Measurements from ENCODE around the gene ACTL7A. TPM values are rescaled to one million over a fixed set of nuclear protein-coding genes. Genes with fewer than 3 reads are reported as not detected.

Gene ACTL7A
- polyA plus RNA-seq, 4 donors, result not detected

DNA sequence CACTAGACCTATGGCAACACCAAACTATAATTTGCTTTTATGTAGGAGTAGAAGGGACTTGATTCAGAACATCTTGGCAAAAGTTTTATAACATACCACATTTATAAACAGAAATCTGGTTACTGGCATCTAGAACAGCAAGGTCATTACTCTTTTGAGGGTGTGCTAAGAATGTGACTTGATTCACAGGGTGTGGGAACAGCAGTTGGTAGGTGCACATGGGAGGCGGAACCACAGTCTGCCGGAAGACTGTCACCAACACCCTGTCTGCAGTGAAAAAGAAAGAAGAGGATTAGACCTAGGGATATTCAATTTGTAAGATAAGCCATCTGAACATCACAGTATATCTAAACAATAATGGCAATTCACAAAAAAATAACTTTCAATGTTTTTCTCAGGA is 48.8 kb downstream of the ACTL7A start:
- DNase-seq (ENCODE audit: low read depth in 4 of 4, low spot score in 2 of 4), result no peak

DNA sequence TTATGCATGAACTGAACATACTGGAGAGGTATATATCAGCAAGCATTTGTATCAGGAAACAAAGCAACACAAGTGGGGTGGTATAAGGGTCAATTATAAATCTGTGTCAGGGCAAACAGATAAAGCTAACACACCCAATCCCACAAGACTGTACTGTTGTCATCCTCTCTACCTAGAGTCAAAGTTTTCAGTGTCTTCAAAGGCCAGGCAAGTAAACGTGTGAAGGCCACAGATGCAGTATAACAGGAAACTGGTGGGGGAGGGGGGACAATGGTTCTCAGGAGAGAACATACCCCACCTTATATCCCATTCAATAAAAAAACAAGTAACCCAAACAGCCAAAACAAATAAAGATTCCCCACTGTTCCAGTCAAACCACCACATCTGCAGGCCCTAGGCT is 49.8 kb downstream of the ACTL7A start:
- DNase-seq (ENCODE audit: low read depth in 4 of 4, low spot score in 2 of 4), result no peak

Other genes with a start within 250 kb of the ACTL7A start
- gene ACTL7B, start 6.3 kb upstream of the ACTL7A start, polyA plus RNA-seq (ENCODE audit: insufficient read length in 4 of 4), result not detected
- 10 to 100 TPM; 40.0 to 54.7 (median 43.0) TPM for gene ELP1, start 71.9 kb downstream of the ACTL7A start, polyA plus RNA-seq (ENCODE audit: insufficient read length in 4 of 4)
- gene ABITRAM, start 72.1 kb downstream of the ACTL7A start, polyA plus RNA-seq (ENCODE audit: insufficient read length in 4 of 4), result 10 to 100 TPM; 28.0 to 37.5 (median 32.1) TPM
- gene CTNNAL1, start 151.2 kb downstream of the ACTL7A start, polyA plus RNA-seq (ENCODE audit: insufficient read length in 4 of 4), result 10 to 100 TPM; 53.5 to 75.1 (median 63.9) TPM

Measured in left renal cortex interstitium (tissue), 4 donors.